HG02870 (cell line): Measurements from ENCODE around the gene ANKS4B.
"Not testable (repeated sequence)": the region's sequence is repeated elsewhere in the genome, so short reads cannot be mapped to it uniquely, and the experiment has no call there.

Experiments
- ATAC-seq: cut with Tn5 transposase; IDR thresholded peaks from one replicate; pipeline ENCODE4 v1.9.1; 2021; ENCODE audit warnings: mild to moderate bottlenecking, moderate library complexity; ENCODE audit not compliant: unreplicated experiment

ANKS4B gene

GRCh38 chr16:21233521-21234150 lies at the start of gene ANKS4B:
TSS of gene ANKS4B (plus strand) at chr16:21233699. CDS start at chr16:21233738, 39 bp downstream.
- ATAC-seq = no peak

GRCh38 chr16:21183995-21184394 lies 49.5 kb upstream of the ANKS4B start:
- no peak for ATAC-seq

GRCh38 chr16:21184834-21185233 lies 48.7 kb upstream of the ANKS4B start:
- ATAC-seq = no peak

- ATAC-seq = no peak
Observed at GRCh38 chr16:21185659-21186325, 47.7 kb upstream of the ANKS4B start.

- ATAC-seq = no peak
Observed at GRCh38 chr16:21186326-21186691, 47.2 kb upstream of the ANKS4B start.

- no peak for ATAC-seq
Observed at GRCh38 chr16:21189311-21189710, 44.2 kb upstream of the ANKS4B start.

- ATAC-seq = no peak
Observed at GRCh38 chr16:21190013-21190412, 43.5 kb upstream of the ANKS4B start.

- ATAC-seq = no peak
Observed at GRCh38 chr16:21190599-21190998, 42.9 kb upstream of the ANKS4B start.

- ATAC-seq = no peak
Observed at GRCh38 chr16:21192991-21193390, 40.5 kb upstream of the ANKS4B start.

GRCh38 chr16:21194771-21195301 lies 38.7 kb upstream of the ANKS4B start:
- ATAC-seq = no peak

GRCh38 chr16:21195330-21195729 lies 38.2 kb upstream of the ANKS4B start:
- not testable (repeated sequence) for ATAC-seq

GRCh38 chr16:21197112-21197511 lies 36.4 kb upstream of the ANKS4B start:
- no peak for ATAC-seq

GRCh38 chr16:21197621-21198020 lies 35.9 kb upstream of the ANKS4B start:
- ATAC-seq = no peak

GRCh38 chr16:21199607-21200218 lies 33.8 kb upstream of the ANKS4B start:
- ATAC-seq = no peak

GRCh38 chr16:21203155-21203797 lies 30.2 kb upstream of the ANKS4B start:
- no peak for ATAC-seq

GRCh38 chr16:21205303-21205702 lies 28.2 kb upstream of the ANKS4B start:
- no peak for ATAC-seq

GRCh38 chr16:21206550-21206949 lies 26.9 kb upstream of the ANKS4B start:
- no peak for ATAC-seq

- ATAC-seq = no peak
Observed at GRCh38 chr16:21208446-21209230, 24.9 kb upstream of the ANKS4B start.

GRCh38 chr16:21211486-21211885 lies 22.0 kb upstream of the ANKS4B start, which contains the start of gene ZP2:
TSS of gene ZP2 (minus strand) at chr16:21211574. CDS start at chr16:21211547, 27 bp downstream.
- ATAC-seq = no peak

GRCh38 chr16:21214086-21214485 lies 19.4 kb upstream of the ANKS4B start:
- no peak for ATAC-seq

GRCh38 chr16:21217121-21217520 lies 16.4 kb upstream of the ANKS4B start:
- no peak for ATAC-seq
